ENCODE measurements around the gene PPP1R27. TPM values are rescaled to one million over a fixed set of nuclear protein-coding genes. Genes with fewer than 3 reads are reported as not detected.
"Not testable (repeated sequence)": the region's sequence is repeated elsewhere in the genome, so short reads cannot be mapped to it uniquely, and the experiment has no call there.

Gene PPP1R27
- total and polyA plus RNA-seq, 7 donors = 296 to 2,217 (median 976) TPM

DNA sequence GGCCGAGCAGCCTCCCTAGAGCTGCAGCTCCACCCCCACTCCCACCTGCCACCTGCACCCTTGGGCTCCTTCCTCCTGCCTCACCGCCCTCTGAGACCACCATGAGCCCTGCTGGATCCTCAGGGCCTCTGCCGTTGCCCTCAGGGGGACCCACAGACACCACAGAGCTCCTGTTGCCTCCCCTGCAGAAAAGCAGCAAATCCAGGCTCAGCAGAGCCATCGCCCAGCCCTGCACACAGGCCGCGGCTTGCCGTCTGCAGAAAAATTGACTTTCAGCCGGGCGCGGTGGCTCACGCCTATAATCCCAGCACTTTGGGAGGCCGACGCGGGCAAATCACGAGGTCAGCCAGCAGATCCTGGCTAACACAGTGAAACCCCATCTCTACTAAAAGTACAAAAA is 7.0 kb upstream of the PPP1R27 start:
- H3K27ac ChIP-seq = peak overlapping the region; percentile 98
- no peaks in the 10 kb centered on the region for H3K27me3 ChIP-seq (ENCODE audit: insufficient read depth in 3 of 3, low read length in 2 of 3)
- TF ChIP-seq, protein P1, sequence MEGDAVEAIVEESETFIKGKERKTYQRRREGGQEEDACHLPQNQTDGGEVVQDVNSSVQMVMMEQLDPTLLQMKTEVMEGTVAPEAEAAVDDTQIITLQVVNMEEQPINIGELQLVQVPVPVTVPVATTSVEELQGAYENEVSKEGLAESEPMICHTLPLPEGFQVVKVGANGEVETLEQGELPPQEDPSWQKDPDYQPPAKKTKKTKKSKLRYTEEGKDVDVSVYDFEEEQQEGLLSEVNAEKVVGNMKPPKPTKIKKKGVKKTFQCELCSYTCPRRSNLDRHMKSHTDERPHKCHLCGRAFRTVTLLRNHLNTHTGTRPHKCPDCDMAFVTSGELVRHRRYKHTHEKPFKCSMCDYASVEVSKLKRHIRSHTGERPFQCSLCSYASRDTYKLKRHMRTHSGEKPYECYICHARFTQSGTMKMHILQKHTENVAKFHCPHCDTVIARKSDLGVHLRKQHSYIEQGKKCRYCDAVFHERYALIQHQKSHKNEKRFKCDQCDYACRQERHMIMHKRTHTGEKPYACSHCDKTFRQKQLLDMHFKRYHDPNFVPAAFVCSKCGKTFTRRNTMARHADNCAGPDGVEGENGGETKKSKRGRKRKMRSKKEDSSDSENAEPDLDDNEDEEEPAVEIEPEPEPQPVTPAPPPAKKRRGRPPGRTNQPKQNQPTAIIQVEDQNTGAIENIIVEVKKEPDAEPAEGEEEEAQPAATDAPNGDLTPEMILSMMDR (IDR thresholded peaks at IDR 0.05) = no peak
- H3K4me1 ChIP-seq = peaks cover 60% of the 10 kb centered on the region
- ATAC-seq (no peak), DNase-seq (no peak)
- intact Hi-C loops (cut with DNase I) = loop anchor here in 1 of 2 donors (2.0 kb wide), 1 partner anchor 17 kb away; no protein-coding TSS in a partner anchor
- peak overlapping the region; percentile 48 for H3K4me3 ChIP-seq
- 57 to 84% (median 66%) methylated on average over 15 of the region's 15 CpGs for WGBS, 3 donors
- no peaks in the 10 kb centered on the region for H3K9me3 ChIP-seq
- H3K36me3 ChIP-seq (ENCODE audit: insufficient read depth in 1 of 2, low read depth in 1 of 2) = peaks cover 6 to 42% of the 10 kb centered on the region in 2 donors

DNA sequence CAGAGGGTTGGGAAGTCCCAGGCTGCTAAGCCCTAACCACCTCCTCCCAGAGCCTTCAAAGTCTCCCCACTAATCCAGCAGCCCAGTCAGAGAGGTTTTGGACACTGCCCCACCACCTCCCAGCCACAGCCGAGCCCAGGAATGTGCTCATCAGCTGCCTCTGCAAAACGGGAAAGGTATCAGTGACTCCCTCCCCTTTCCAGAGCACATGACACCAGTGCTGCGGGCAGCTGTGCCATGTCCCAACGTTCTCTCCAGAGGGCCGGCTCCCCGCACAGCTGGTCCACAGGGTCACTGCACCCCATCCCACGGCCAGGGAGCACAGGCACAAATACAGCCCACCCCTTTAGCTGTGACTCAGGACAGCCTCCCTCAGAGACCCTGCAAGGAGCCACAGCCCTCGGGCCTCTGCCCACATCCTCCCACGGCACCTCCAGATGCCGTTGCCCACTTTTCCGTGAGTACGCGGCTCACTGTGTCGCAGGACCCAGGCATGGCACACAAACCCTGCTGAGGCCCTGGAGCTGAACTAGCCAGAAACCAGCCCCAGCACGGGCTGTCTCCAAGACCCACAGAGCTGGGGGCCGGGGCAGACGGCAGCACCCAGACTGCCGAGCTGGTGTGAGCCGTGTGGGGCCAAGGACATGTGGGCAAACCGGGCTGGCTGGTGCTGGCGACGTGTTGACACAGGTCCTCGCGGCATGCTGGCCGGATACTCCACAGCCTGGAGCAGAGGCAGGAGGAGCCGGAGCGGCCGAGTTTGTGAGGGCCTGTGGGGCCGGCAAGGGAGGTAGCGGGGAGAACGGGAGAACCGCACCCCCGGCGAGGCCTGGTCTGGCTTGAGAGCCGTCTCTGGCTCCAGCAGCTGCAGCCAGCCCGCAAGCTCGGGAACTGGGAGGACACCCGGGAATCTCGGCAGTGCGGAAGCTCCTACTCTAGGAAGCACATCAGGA is 6.3 kb upstream of the PPP1R27 start:
- Histone ChIP-seq H3K27ac (peak overlapping the region; percentile 98), H3K4me3 (peak overlapping the region; percentile 48), H3K9me3 (no peaks in the 10 kb centered on the region), H3K4me1 (peaks cover 63% of the 10 kb centered on the region), H3K36me3 (ENCODE audit: insufficient read depth in 1 of 2, low read depth in 1 of 2) (peaks cover 4 to 34% of the 10 kb centered on the region in 2 donors), H3K27me3 (ENCODE audit: insufficient read depth in 3 of 3, low read length in 2 of 3) (no peaks in the 10 kb centered on the region)
- ATAC-seq (peak; percentile 69 to 82 (median 77)), DNase-seq (peak; percentile 75 to 89)
- intact Hi-C loops (cut with DNase I) = no loop called here
- 28 to 40% (median 31%) methylated on average over 38 to 40 of the region's 40 CpGs for WGBS, 3 donors
- TF ChIP-seq, protein P1 (IDR thresholded peaks at IDR 0.05) = no peak

DNA sequence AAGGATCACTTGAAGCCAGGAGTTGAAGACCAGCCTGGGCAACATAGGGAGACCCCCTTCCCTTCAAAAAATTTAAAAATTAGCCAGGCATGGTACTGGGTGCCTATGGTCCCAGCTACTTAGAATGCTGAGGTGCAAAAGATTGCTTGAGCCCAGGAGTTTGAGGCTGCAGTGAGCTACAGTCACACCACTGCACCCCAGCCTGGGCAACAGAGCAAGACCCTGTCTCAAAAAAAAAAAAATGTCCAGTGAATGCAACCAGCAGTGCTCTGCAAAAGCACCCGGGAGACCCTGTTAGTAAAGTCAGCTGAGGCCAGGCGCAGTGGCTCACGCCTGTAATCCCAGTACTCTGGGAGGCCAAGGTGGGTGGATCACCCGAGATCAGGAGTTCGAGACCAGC is 5.2 kb upstream of the PPP1R27 start:
- intact Hi-C loops (cut with DNase I); ATAC-seq; DNase-seq; H3K9me3 ChIP-seq; H3K27me3 ChIP-seq (ENCODE audit: insufficient read depth in 3 of 3, low read length in 2 of 3): not testable (repeated sequence)
- peaks cover 4 to 24% of the 10 kb centered on the region in 2 donors for H3K36me3 ChIP-seq (ENCODE audit: insufficient read depth in 1 of 2, low read depth in 1 of 2)
- H3K4me3 ChIP-seq = peak overlapping the region; percentile 48
- WGBS, 3 donors = 63 to 79% (median 72%) methylated on average over 5 of the region's 5 CpGs
- peaks cover 70% of the 10 kb centered on the region for H3K4me1 ChIP-seq
- H3K27ac ChIP-seq = peak overlapping the region; percentile 98

DNA sequence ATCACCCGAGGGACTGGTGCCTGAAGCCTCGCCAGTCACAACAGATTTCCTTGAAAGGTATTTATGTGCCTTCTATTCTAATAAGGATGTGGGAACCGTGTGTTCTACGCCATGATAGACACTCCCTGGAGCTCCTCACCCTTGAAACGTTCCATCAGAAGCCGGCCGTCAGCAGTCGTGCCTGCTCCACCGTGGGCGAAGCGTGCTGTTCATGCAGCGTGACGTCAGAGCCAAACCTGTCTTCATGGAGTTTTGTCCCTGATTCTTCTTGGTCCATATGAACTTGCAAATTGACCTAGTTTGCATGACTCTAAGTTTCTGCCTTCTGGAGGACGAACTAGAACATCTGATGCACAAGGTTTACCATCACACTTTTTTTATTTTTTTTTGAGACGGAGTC is 4.5 kb upstream of the PPP1R27 start:
- ATAC-seq (peak in 1 of 4 donors; percentile 35), DNase-seq (no peak)
- Histone ChIP-seq H3K27ac (peak overlapping the region; percentile 98), H3K36me3 (ENCODE audit: insufficient read depth in 1 of 2, low read depth in 1 of 2) (peaks cover 4 to 16% of the 10 kb centered on the region in 2 donors), H3K9me3 (no peaks in the 10 kb centered on the region), H3K27me3 (ENCODE audit: insufficient read depth in 3 of 3, low read length in 2 of 3) (no peaks in the 10 kb centered on the region), H3K4me3 (peak overlapping the region; percentile 20), H3K4me1 (peaks cover 70% of the 10 kb centered on the region)
- WGBS, 3 donors = 33 to 56% (median 36%) methylated on average over 15 of the region's 15 CpGs
- intact Hi-C loops (cut with DNase I) = no loop called here
- TF ChIP-seq, protein P1 (IDR thresholded peaks at IDR 0.05) = no peak

DNA sequence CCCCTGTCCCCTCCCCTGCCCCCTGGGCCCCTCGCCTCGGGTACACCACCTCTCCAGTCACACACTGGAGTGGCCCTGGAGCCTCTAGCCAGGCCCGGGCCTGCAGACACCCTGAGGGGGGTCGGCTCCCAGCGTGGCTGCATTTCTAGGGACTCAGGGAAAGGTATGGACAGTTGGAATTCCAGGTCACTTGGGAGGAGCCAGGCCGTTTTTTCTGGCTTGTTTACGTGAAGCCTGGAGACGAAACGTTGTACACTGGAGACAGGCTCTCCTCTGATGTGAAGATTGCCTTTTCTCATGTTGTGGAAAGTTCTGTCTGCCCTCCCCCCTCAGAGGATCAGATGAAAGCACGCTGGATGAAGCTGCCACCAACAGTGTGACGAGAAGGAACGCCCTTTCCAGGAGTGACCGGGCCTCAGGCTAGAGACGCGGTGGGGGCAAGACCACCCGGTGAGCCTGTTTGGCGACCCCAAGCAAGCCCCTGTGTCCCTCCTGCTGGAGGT is 4.0 kb upstream of the PPP1R27 start:
- DNase-seq = no peak
- TF ChIP-seq, protein P1 (IDR thresholded peaks at IDR 0.05) = no peak
- H3K27me3 ChIP-seq (ENCODE audit: insufficient read depth in 3 of 3, low read length in 2 of 3) = no peaks in the 10 kb centered on the region
- no peak for ATAC-seq
- peak overlapping the region; percentile 20 for H3K4me3 ChIP-seq
- WGBS, 3 donors = 16 to 23% (median 18%) methylated on average over 17 of the region's 17 CpGs
- H3K9me3 ChIP-seq = no peaks in the 10 kb centered on the region
- H3K4me1 ChIP-seq = peaks cover 70% of the 10 kb centered on the region
- peak overlapping the region; percentile 98 for H3K27ac ChIP-seq
- H3K36me3 ChIP-seq (ENCODE audit: insufficient read depth in 1 of 2, low read depth in 1 of 2) = peaks cover 3 to 15% of the 10 kb centered on the region in 2 donors
- intact Hi-C loops (cut with DNase I) = no loop called here
